ENCODE results near the gene RAPGEF2.

DNA sequence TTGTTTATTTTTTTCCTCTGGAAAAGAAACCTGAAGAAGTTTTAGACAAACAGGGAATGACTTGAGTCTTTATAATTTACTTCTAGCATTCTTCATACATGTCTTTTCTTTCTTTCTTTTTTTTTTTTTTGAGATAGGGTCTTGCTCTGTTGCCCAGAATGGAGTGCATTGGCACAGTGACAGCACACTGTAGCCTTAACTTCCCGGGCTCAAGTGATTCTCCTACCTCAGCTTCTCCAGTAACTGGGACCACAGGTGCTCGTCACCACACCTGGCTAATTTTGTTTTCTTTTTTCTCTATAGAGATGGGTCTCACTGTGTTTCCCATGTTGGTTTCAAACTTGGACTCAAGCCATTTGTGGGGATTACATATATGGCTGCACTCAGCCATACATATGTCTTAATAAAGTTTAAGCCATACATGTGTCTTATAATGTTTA lies 71.8 kb downstream of the RAPGEF2 start:
- TF ChIP-seq, protein P1, sequence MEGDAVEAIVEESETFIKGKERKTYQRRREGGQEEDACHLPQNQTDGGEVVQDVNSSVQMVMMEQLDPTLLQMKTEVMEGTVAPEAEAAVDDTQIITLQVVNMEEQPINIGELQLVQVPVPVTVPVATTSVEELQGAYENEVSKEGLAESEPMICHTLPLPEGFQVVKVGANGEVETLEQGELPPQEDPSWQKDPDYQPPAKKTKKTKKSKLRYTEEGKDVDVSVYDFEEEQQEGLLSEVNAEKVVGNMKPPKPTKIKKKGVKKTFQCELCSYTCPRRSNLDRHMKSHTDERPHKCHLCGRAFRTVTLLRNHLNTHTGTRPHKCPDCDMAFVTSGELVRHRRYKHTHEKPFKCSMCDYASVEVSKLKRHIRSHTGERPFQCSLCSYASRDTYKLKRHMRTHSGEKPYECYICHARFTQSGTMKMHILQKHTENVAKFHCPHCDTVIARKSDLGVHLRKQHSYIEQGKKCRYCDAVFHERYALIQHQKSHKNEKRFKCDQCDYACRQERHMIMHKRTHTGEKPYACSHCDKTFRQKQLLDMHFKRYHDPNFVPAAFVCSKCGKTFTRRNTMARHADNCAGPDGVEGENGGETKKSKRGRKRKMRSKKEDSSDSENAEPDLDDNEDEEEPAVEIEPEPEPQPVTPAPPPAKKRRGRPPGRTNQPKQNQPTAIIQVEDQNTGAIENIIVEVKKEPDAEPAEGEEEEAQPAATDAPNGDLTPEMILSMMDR (IDR thresholded peaks at IDR 0.05; ENCODE audit: low read depth, low read length), result no peak
- TF ChIP-seq MYC (IDR thresholded peaks at IDR 0.05; ENCODE audit: low read depth, low read length), result no peak

Measured in NB4 (cell line).